ENCODE results near the gene MAP2K4.
"Not testable (repeated sequence)": the region's sequence is repeated elsewhere in the genome, so short reads cannot be mapped to it uniquely, and the experiment has no call there.

Gene MAP2K4

DNA sequence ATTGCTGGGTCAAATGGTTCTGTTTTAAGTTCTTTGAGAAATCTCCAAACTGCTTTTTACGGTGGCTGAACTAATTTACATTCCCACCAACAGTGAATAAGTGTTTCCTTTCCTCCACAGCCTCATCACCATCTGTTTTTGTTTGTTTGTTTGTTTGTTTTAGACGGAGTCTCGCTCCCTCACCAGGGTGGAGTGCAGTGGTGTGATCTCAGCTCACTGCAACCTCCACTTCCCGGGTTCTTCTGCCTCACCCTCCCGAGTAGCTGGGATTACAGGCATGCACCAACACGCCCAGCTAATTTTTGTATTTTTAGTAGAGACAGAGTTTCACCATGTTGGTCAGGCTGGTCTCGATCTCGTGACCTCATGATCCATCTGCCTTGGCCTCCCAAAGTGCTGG is 141.5 kb downstream of the MAP2K4 start:
- DNase-seq (ENCODE audit: low read depth in 2 of 2): not testable (repeated sequence)

DNA sequence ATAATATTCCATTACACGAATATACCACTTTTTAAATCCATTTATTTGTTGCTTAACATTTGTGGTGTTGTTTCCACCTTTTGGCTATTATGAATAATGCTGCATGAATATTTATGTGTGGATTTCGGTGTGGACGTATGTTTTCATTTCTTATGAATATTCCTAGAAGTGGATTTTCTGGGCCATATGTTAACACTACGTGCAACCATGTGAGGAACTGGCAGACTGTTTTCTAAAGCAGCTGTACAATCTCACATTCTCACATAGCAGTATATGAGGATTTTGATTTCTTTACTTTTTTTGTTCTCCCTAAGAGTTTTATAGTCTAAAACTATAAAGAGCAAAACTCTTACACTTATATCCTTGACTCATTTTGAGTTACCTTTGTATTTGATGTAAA is 143.4 kb downstream of the MAP2K4 start:
- DNase-seq (ENCODE audit: low read depth in 2 of 2): no peak

DNA sequence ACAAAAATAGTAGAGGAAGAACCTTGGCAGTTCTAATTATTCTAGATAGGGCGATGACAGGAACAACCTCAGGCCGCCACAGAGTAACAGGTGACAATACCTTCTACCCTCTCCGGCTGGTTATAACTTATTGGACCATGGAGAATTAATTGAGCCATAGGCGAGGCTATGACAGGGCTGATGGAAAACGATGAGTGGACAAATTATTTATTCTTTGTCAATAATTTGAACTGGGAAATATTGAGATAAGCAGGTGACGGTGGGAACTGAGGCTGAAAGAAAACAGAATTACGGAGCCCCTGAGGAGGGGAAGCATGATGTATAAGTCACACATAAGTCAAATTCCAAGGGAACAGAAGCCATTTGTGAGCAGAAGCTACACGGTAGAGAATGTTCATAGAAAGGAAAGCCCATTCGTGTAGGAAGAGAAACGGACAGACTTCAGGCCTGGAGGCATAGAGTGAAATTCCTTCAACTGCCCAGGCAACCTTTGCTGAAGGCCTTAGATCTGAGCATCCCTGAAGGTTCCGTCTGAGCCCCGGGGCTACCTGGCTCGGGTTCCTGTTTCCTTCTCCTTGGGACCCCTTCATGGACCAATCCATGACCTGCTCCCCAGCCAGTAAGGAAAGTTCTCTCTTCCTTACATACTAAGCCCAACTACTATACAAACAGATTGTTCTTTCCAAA is 158.1 kb downstream of the MAP2K4 start:
- no peak for DNase-seq (ENCODE audit: low read depth in 2 of 2)

DNA sequence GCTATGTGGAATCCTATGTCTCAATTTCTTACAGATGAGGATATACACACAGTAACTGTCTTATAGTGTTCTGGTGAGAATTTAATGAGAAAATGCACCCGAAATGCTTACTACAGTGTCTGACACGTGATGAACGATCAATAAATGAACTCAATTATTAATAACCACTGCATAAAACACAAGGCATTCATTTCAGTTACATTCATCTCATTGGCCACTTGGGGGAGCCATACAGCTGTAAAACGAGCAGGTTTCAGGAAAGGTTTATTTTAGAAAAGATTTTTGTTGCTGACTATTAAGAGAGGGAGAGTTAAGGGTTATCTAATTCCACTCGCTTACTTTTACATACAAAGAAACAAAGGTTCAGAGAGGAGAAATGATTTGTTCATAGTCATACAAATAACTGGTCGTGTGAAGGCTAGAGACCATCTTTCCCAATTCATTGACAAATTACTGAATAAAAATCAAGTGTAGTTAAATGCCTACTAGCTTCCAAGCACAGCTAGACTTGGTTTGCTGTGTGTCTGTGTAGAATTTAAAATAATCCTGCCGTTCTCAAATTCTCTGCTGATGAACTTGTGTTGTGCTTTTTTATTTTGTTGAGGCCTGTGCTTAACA is 160.1 kb downstream of the MAP2K4 start:
- DNase-seq (ENCODE audit: low read depth in 2 of 2): peak in 1 of 2 donors; percentile 8

DNA sequence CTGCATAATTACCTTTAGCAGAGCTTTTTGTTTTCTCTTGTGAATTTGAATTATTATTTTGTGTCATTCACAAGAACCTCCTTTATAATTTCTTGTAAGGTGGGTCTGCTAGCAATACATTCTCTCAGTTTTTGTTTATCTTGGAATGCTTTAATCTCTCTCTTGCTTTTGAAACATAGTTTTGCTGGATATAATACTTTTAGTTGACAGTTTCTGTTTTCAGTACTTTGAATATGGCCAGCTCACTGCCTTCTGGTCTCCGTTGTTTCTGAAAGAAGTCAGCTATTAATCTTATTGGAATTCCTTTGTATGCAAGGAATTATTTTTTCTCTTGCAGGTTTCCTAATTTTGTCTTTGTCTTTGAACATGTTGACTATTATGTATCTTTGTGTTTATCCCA is 167.0 kb downstream of the MAP2K4 start:
- DNase-seq (ENCODE audit: low read depth in 2 of 2): no peak

DNA sequence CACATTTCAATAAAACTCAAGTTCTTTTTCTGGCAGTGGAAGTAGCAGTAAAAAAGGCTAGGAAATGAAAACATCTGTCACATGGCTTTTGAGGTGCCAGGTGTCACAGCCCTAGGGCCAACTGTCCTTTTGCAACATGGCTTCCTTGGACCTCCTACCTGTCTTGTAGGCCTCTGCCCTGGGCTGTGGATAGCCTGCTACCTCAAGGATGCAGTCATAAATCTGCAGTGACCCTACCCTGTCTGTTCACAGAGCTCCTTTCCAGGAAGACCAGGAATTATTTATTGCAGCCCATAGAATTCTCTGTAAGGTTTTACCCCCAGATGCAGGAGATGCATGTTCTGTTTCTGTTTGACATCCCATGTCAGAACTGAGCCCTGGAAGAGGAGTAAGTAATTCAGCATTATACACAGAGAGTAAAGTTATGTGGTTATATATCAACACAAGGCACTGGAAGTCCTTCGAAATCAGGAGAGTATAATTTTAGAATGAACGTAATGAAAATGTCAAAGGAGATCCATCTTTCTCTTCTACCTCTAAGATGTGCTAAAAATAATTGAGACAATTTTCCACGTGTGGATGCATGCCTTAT is 172.6 kb downstream of the MAP2K4 start:
- DNase-seq (ENCODE audit: low read depth in 2 of 2): no peak

Measured in stimulated activated CD4-positive, alpha-beta T cell treated with anti-CD3 and anti-CD28 coated beads, Interleukin-15, amount 100 ng/mL, for 48 hours (primary cell).